Spleen (tissue), 11 donors: ENCODE results near the gene FBLN1. TPM values are rescaled to one million over a fixed set of nuclear protein-coding genes. Genes with fewer than 3 reads are reported as not detected.
"Not testable (repeated sequence)": the region's sequence is repeated elsewhere in the genome, so short reads cannot be mapped to it uniquely, and the experiment has no call there.

Experiments used
- DNase-seq: peaks from one replicate; pipeline ENCODE4 v3.0.0-alpha.2; 2020
- H3K27ac ChIP-seq, 8 donors: fragments of 200-600 bp; sonication (generic) in 7 of 8; 1 replicate in 4 of 8; 2 replicates in 4 of 8; pipeline versions ENCODE4 v1.5.0 to v1.8.0; 2016 to 2021; ENCODE audit warnings: inconsistent platforms in 4 of 8, mild to moderate bottlenecking in 4 of 8, moderate library complexity in 1 of 8
- H3K27me3 ChIP-seq, 7 donors: fragments of 200-600 bp; sonication (generic) in 6 of 7; replicated peaks in 1 of 7; 1 replicate in 4 of 7; 2 replicates in 3 of 7; pipeline versions ENCODE4 v1.5.0 to v1.8.0; 2016 to 2021; ENCODE audit warnings: inconsistent platforms in 3 of 7, mild to moderate bottlenecking in 1 of 7
- H3K36me3 ChIP-seq, 6 donors: fragments of 200-600 bp; sonication (generic) in 5 of 6; 1 replicate in 4 of 6; 2 replicates in 2 of 6; pipeline versions ENCODE4 v1.5.0 to v1.8.0; 2016 to 2021; ENCODE audit warnings: inconsistent platforms in 2 of 6
- H3K4me1 ChIP-seq, 6 donors: fragments of 200-600 bp; sonication (generic) in 5 of 6; 1 replicate in 3 of 6; 2 replicates in 3 of 6; pipeline versions ENCODE4 v1.5.0 to v1.8.0; 2016 to 2021; ENCODE audit warnings: inconsistent platforms in 3 of 6
- H3K4me3 ChIP-seq, 8 donors: fragments of 200-600 bp; sonication (generic) in 7 of 8; 1 replicate in 4 of 8; 2 replicates in 4 of 8; pipeline versions ENCODE4 v1.5.0 to v1.8.0; 2016 to 2021; ENCODE audit warnings: inconsistent platforms in 4 of 8, mild to moderate bottlenecking in 4 of 8, moderate library complexity in 2 of 8
- H3K9me3 ChIP-seq, 8 donors: fragments of 200-600 bp; sonication (generic) in 7 of 8; 1 replicate in 4 of 8; 2 replicates in 4 of 8; pipeline versions ENCODE4 v1.5.0 to v1.8.0; 2016 to 2021; ENCODE audit warnings: inconsistent platforms in 4 of 8
- POLR2A ChIP-seq, 3 donors: fragments of 450-650 bp; IDR thresholded peaks; one replicate each; pipeline ENCODE4 v1.5.1; 2017; ENCODE audit warnings: antibody characterized with exemption in 3 of 3, mild to moderate bottlenecking in 1 of 3
- POLR2AphosphoS5 ChIP-seq, 3 donors: sonication (generic); formaldehyde crosslinking; IDR thresholded peaks; one replicate each; pipeline ENCODE4 v1.5.1; 2017; ENCODE audit warnings: antibody characterized with exemption in 3 of 3
- WGBS, 5 donors: extraction: QIAGEN DNeasy Blood & Tissue Kit in 3 of 5; methylation state at CpG; one replicate each; pipeline versions ENCODE4 v1.1.5 to v1.1.7; 2013 to 2018; 5-methylcytosine and 5-hydroxymethylcytosine counted together
- intact Hi-C: fragments of 100-400 bp; cut with DNase I; formaldehyde crosslinking; loops from one replicate; pipeline ENCODE4 v1.15.0; 2023; ENCODE audit warnings: low total_unique reads
- polyA plus RNA-seq, 3 donors: library from polyadenylated mRNA; stranded (reverse); fragments of 200-250 nt; gene quantifications; one replicate each; pipeline ENCODE4 v1.2.1, GENCODE V29; 2013
- total RNA-seq, 7 donors: library from RNA; depleted of rRNA in 3 of 7; stranded (reverse); fragments of >200 nt in 3 of 7; fragmentation: NEBNext Ultra II Directional in 4 of 7; extraction: Animal tissue kit (Norgen Biotek cat#: 25700) in 4 of 7; gene quantifications; one replicate each; pipeline versions ENCODE4 v1.1.0 to v1.2.1, GENCODE V29; 2016 to 2021
- TF ChIP-seq, protein P1 (sequence below), 11 experiments: fragments of 200-600 bp in 7 of 11; fragments of 450-650 bp in 4 of 11; sonication (generic) in 4 of 11; IDR thresholded peaks in 8 of 11; conservative IDR thresholded peaks in 3 of 11; 1 replicate in 7 of 11; 2 replicates in 4 of 11; pipeline versions ENCODE4 v1.4.0 to v1.8.0; 2016 to 2021; ENCODE audit warnings: antibody characterized with exemption in 11 of 11, inconsistent platforms in 4 of 11, mild to moderate bottlenecking in 1 of 11
- donor health status: healthy with polysubstance abuse.
- donor health status: DM: no; HTN: no; CAD: no; lungs with moderate emphysema.
- donor health status: DM: no; HTN: no; CAD: no.
- donor health status: Bipolar disorder and iron deficiency.
- donor health status: healthy.
- donor health status: DM: no; HTN: no; CAD: no.
- donor health status: DM: yes; HTN: yes; CAD: no.

Gene FBLN1
- total and polyA plus RNA-seq, 10 donors: 1.9 to 20.3 (median 11.0) TPM

DNA sequence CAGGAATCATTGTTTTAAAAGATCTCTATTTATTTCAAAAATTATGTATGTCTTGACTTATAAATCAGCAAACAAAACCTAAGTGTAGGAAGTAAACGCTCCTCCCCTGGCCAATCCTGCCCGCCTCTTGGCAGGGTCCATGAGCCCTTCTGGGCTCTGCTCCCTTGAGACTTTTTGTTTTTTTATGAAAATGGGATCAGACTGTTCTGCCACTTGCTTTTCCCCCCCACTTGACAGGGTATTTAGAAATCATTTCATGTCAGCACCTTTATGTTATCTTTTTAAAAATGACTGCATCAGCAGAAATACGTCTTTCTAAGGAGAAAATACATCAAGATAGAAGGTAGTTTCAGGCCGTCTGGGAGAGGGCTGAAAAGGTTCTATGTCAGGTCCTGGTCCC, 35.6 kb downstream of the FBLN1 start:
- intact Hi-C loops: no loop called here
- H3K27me3 ChIP-seq: peaks cover 0 to 33% (median 0%) of the 10 kb centered on the region in 7 donors
- peak overlapping the region in 2 of 8 donors; percentile 14 to 18 for H3K27ac ChIP-seq
- 61 to 76% (median 70%) methylated on average over 4 of the region's 4 CpGs for WGBS, 5 donors
- H3K9me3 ChIP-seq: no peaks in the 10 kb centered on the region
- peaks cover 0 to 4% (median 0%) of the 10 kb centered on the region in 6 donors for H3K4me1 ChIP-seq
- H3K4me3 ChIP-seq: no peak overlapping the region
- DNase-seq: no peak
- TF ChIP-seq POLR2AphosphoS5 (IDR thresholded peaks at IDR 0.05) (no peak), POLR2A (IDR thresholded peaks at IDR 0.05) (no peak)
- TF ChIP-seq, protein P1, sequence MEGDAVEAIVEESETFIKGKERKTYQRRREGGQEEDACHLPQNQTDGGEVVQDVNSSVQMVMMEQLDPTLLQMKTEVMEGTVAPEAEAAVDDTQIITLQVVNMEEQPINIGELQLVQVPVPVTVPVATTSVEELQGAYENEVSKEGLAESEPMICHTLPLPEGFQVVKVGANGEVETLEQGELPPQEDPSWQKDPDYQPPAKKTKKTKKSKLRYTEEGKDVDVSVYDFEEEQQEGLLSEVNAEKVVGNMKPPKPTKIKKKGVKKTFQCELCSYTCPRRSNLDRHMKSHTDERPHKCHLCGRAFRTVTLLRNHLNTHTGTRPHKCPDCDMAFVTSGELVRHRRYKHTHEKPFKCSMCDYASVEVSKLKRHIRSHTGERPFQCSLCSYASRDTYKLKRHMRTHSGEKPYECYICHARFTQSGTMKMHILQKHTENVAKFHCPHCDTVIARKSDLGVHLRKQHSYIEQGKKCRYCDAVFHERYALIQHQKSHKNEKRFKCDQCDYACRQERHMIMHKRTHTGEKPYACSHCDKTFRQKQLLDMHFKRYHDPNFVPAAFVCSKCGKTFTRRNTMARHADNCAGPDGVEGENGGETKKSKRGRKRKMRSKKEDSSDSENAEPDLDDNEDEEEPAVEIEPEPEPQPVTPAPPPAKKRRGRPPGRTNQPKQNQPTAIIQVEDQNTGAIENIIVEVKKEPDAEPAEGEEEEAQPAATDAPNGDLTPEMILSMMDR (IDR thresholded peaks at IDR 0.05 in 8 of 11, conservative IDR thresholded peaks at IDR 0.05 in 3 of 11): no peak
- no peaks in the 10 kb centered on the region for H3K36me3 ChIP-seq

DNA sequence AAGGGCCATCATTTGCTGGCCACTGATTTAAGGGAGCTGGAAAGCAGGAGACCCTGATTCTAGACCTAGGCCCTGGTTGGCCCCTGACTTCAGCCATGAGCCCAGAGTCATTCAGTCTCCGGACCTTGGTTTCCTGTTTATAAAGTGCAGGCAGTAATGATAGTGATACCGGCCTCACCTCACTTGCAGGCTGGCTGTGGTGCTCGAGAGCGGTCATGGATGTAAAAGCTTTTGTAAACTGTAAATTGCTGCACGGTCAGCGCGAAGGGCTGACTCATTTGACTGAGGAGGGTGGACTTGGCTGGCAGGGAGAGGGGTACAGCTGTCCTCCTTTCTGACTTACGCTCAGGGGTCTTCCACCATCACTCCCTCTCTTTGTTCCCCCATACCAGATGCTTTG, 37.4 kb downstream of the FBLN1 start:
- Histone ChIP-seq H3K36me3 (no peaks in the 10 kb centered on the region), H3K27ac (no peak overlapping the region), H3K4me3 (no peak overlapping the region), H3K27me3 (peaks cover 0 to 30% (median 0%) of the 10 kb centered on the region in 7 donors), H3K4me1 (peaks cover 0 to 4% (median 0%) of the 10 kb centered on the region in 6 donors), H3K9me3 (no peaks in the 10 kb centered on the region)
- intact Hi-C loops: no loop called here
- TF ChIP-seq, protein P1 (IDR thresholded peaks at IDR 0.05 in 8 of 11, conservative IDR thresholded peaks at IDR 0.05 in 3 of 11): no peak
- TF ChIP-seq POLR2AphosphoS5 (IDR thresholded peaks at IDR 0.05) (no peak), POLR2A (IDR thresholded peaks at IDR 0.05) (no peak)
- no peak for DNase-seq
- 71 to 87% (median 80%) methylated on average over 8 of the region's 8 CpGs for WGBS, 5 donors

DNA sequence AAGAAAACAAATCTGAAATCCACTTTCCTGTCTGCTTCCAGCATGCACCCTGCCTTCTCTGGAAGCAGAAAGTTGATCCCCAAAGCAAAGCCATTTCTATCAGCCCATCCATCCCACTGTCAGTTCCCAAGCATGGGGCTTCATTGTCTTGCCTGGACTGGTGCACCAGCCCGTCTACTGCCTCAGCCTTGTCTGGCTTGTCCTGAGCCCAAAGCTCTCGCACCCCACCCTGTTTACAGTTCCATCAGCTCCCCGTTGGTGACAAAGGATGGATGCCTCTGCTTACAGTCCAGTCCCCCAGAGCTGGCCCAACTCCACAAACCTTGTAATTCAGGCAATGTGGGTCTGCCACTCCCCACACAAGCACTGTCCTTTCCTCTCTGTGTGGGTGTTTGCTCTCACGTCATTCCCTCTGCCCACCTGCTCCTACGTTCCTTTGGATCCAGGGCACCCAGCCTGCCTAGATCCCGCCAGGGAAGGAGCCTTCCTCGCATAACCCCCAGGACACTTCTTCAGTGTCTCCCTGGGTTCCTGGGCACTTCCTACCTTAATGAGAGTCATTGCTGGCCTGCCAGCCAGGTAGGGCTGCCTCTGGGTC, 38.8 kb downstream of the FBLN1 start:
- DNase-seq: no peak
- no peaks in the 10 kb centered on the region for H3K36me3 ChIP-seq
- H3K9me3 ChIP-seq: no peaks in the 10 kb centered on the region
- H3K27me3 ChIP-seq: peaks cover 0 to 30% (median 0%) of the 10 kb centered on the region in 7 donors
- H3K4me1 ChIP-seq: peaks cover 0 to 4% (median 0%) of the 10 kb centered on the region in 6 donors
- TF ChIP-seq, protein P1 (IDR thresholded peaks at IDR 0.05 in 8 of 11, conservative IDR thresholded peaks at IDR 0.05 in 3 of 11): no peak
- TF ChIP-seq POLR2A (IDR thresholded peaks at IDR 0.05) (no peak), POLR2AphosphoS5 (IDR thresholded peaks at IDR 0.05) (no peak)
- intact Hi-C loops: no loop called here
- WGBS, 5 donors: 89 to 98% (median 92%) methylated on average over 7 of the region's 7 CpGs
- no peak overlapping the region for H3K4me3 ChIP-seq
- no peak overlapping the region for H3K27ac ChIP-seq

- no peak overlapping the region for H3K27ac ChIP-seq
- intact Hi-C loops: no loop called here
- H3K9me3 ChIP-seq: no peaks in the 10 kb centered on the region
- no peak overlapping the region for H3K4me3 ChIP-seq
- 83 to 91% (median 88%) methylated on average over 19 of the region's 19 CpGs for WGBS, 5 donors
- no peaks in the 10 kb centered on the region for H3K36me3 ChIP-seq
- no peak for TF ChIP-seq POLR2A (IDR thresholded peaks at IDR 0.05)
- no peak for TF ChIP-seq POLR2AphosphoS5 (IDR thresholded peaks at IDR 0.05)
- TF ChIP-seq, protein P1 (IDR thresholded peaks at IDR 0.05 in 8 of 11, conservative IDR thresholded peaks at IDR 0.05 in 3 of 11): no peak
- peaks cover 0 to 4% (median 0%) of the 10 kb centered on the region in 6 donors for H3K4me1 ChIP-seq
- peaks cover 0 to 30% (median 0%) of the 10 kb centered on the region in 7 donors for H3K27me3 ChIP-seq
- no peak for DNase-seq
These were observed 39.4 kb downstream of the FBLN1 start for GRCh38 chr22:45542001-45542520.

DNA sequence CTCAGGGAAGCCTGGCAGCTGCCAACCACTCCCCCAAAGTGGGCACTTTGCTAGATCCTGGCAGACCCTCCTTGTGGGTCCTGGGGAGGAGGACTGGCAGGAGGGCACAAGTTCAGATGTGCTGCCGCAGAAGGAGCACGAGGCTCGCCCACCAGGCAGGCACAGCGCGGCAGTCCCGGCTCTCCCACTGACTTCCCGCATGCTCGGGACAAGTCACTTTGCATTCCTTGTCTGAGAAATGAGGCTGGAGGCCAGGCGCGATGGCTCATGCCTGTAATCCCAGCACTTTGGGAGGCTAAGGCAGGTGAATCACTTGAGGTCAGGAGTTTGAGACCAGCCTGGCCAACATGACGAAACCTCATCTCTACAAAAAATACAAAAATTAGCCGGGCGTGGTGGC, 40.1 kb downstream of the FBLN1 start:
- DNase-seq, H3K4me3 ChIP-seq, H3K36me3 ChIP-seq, H3K4me1 ChIP-seq, H3K27ac ChIP-seq, intact Hi-C loops, H3K9me3 ChIP-seq: not testable (repeated sequence)
- H3K27me3 ChIP-seq: peaks cover 0 to 26% (median 0%) of the 10 kb centered on the region in 7 donors
- WGBS, 5 donors: 93 to 94% (median 93%) methylated on average over 7 to 13 of the region's 13 CpGs
